Measurements from ENCODE around the gene LPP. TPM values are rescaled to one million over a fixed set of nuclear protein-coding genes. Genes with fewer than 3 reads are reported as not detected.

The LPP gene
- total RNA-seq, 1 experiment from 2014 or later, result 54.0 TPM

- Histone ChIP-seq H3K27ac (ENCODE audit: low read depth, low read length) (no peak overlapping the region), H3K9ac (ENCODE audit: low read length) (no peak overlapping the region), H3K4me1 (ENCODE audit: control insufficient read depth in 1 of 2, insufficient read depth in 2 of 2, low read length in 2 of 2) (no peaks in the 10 kb centered on the region), H3K36me3 (ENCODE audit: control insufficient read depth in 1 of 2, insufficient read depth in 2 of 2, low read length in 2 of 2) (no peaks in the 10 kb centered on the region), H3K4me2 (ENCODE audit: low read length) (no peak overlapping the region), H3K27me3 (ENCODE audit: insufficient read depth, low read length) (no peaks in the 10 kb centered on the region), H4K20me1 (ENCODE audit: insufficient read depth) (no peaks in the 10 kb centered on the region), H2AFZ (ENCODE audit: low read depth, low read length, poor library complexity, severe bottlenecking) (no peak overlapping the region), H3K79me2 (ENCODE audit: insufficient read depth, low read length) (no peaks in the 10 kb centered on the region), H3K9me3 (ENCODE audit: control insufficient read depth in 1 of 2, insufficient read depth in 1 of 2, low read depth in 1 of 2, low read length in 2 of 2) (no peaks in the 10 kb centered on the region), H3K9me2 (ENCODE audit: insufficient read depth) (no peaks in the 10 kb centered on the region), H3K4me3 (replicated peaks in 1 of 2; ENCODE audit: low read depth in 1 of 2, low read length in 2 of 2) (no peak overlapping the region)
- no TSS peak for BruUV-seq (replicated peaks)
- ATAC-seq (no peak), DNase-seq (ENCODE audit: low read depth, low spot score) (no peak)
- RAD21 ChIA-PET (ENCODE audit: low non-redundant PET in 1 of 2, low total read pairs in 2 of 2, uncharacterized antibody in 2 of 2, unreplicated experiment in 2 of 2), result no interaction called here
- POLR2A ChIA-PET, result no interaction called here
- intact Hi-C loops (cut with micrococcal nuclease), result no loop called here
- TF ChIP-seq TCF7L2 (IDR thresholded peaks at IDR 0.05; ENCODE audit: borderline replicate concordance, extremely low read depth, insufficient read depth, insufficient read length), result no peak
- TF ChIP-seq ZFX (IDR thresholded peaks at IDR 0.05), result no peak
- TF ChIP-seq SIN3A (IDR thresholded peaks at IDR 0.05; ENCODE audit: low read depth), result no peak
- TF ChIP-seq SRF (IDR thresholded peaks at IDR 0.05; ENCODE audit: low read depth), result no peak
- TF ChIP-seq ZBTB33 (IDR thresholded peaks at IDR 0.05; ENCODE audit: extremely low read depth, insufficient replicate concordance, low read length), result no peak
- TF ChIP-seq CBX3 (IDR thresholded peaks at IDR 0.05; ENCODE audit: low read depth), result no peak
- no peak for TF ChIP-seq ZNF274 (IDR thresholded peaks at IDR 0.05; ENCODE audit: low read depth, low read length)
- no peak for TF ChIP-seq EGR1 (IDR thresholded peaks at IDR 0.05; ENCODE audit: low read depth)
- TF ChIP-seq REST (IDR thresholded peaks at IDR 0.05; ENCODE audit: low read depth), result no peak
- TF ChIP-seq JUND (IDR thresholded peaks at IDR 0.05), result no peak
- TF ChIP-seq, protein P1, sequence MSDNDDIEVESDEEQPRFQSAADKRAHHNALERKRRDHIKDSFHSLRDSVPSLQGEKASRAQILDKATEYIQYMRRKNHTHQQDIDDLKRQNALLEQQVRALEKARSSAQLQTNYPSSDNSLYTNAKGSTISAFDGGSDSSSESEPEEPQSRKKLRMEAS (IDR thresholded peaks at IDR 0.05), result no peak
- TF ChIP-seq CTCF (IDR thresholded peaks at IDR 0.05 in 2 of 3, conservative IDR thresholded peaks at IDR 0.05 in 1 of 3; ENCODE audit: borderline replicate concordance in 1 of 3, insufficient read depth in 1 of 3, low read depth in 2 of 3, low read length in 2 of 3), result no peak
- no peak for TF ChIP-seq EZH2 (IDR thresholded peaks at IDR 0.05)
- no peak for TF ChIP-seq EZH2phosphoT487 (IDR thresholded peaks at IDR 0.05; ENCODE audit: borderline replicate concordance)
- no peak for TF ChIP-seq RAD21 (IDR thresholded peaks at IDR 0.05; ENCODE audit: low read depth)
- TF ChIP-seq FOSL1 (IDR thresholded peaks at IDR 0.05; ENCODE audit: low read depth), result no peak
- no peak for TF ChIP-seq CEBPB (IDR thresholded peaks at IDR 0.05; ENCODE audit: low read depth)
- no peak for TF ChIP-seq SP1 (IDR thresholded peaks at IDR 0.05; ENCODE audit: low read depth)
- CTCF ChIA-PET, result no interaction called here
Observed at GRCh38 chr3:188635258-188636042, 481.5 kb downstream of the LPP start.
